ENCODE measurements around the gene CCZ1B.
"Not testable (repeated sequence)": the region's sequence is repeated elsewhere in the genome, so short reads cannot be mapped to it uniquely, and the experiment has no call there.

GRCh38 chr7:6862876-6863275 lies 36.8 kb upstream of the CCZ1B start:
- not testable (repeated sequence) for TF ChIP-seq ZFP3 (CRISPR knock-in tag; IDR thresholded peaks at IDR 0.05); ZNF8 (CRISPR knock-in tag; IDR thresholded peaks at IDR 0.05); ZNF70 (CRISPR knock-in tag; IDR thresholded peaks at IDR 0.05); ISL1 (CRISPR knock-in tag; IDR thresholded peaks at IDR 0.05); POU6F1 (CRISPR knock-in tag; IDR thresholded peaks at IDR 0.05; ENCODE audit: borderline replicate concordance, low read depth); RARB (CRISPR knock-in tag; IDR thresholded peaks at IDR 0.05); ZNF565 (CRISPR knock-in tag; conservative IDR thresholded peaks at IDR 0.05; ENCODE audit: low read depth); SNAI2 (CRISPR knock-in tag; IDR thresholded peaks at IDR 0.05); ARNTL (CRISPR knock-in tag; IDR thresholded peaks at IDR 0.05; ENCODE audit: borderline replicate concordance, low read depth); PATZ1 (CRISPR knock-in tag; IDR thresholded peaks at IDR 0.05; ENCODE audit: borderline replicate concordance); PPARA (CRISPR knock-in tag; IDR thresholded peaks at IDR 0.05; ENCODE audit: borderline replicate concordance); ZFP30 (CRISPR knock-in tag; IDR thresholded peaks at IDR 0.05)

Measured in SK-N-SH treated with all-trans-retinoic acid at 6 μM for 48 hours (cell line).